ENCODE data around the gene LACC1. TPM values are rescaled to one million over a fixed set of nuclear protein-coding genes. Genes with fewer than 3 reads are reported as not detected.

The LACC1 gene
- total and polyA plus RNA-seq, 2 donors from 2014 or later = 3.1 to 12.2 TPM

- Histone ChIP-seq H3K36me3 (ENCODE audit: control insufficient read depth in 2 of 3, insufficient read depth in 3 of 3, low read length in 3 of 3) (no peaks in the 10 kb centered on the region), H3K9ac (ENCODE audit: low read length in 3 of 3) (no peak overlapping the region), H3K27me3 (ENCODE audit: control insufficient read depth, insufficient read depth, low read length) (no peaks in the 10 kb centered on the region), H3K4me1 (ENCODE audit: control insufficient read depth in 2 of 3, insufficient read depth in 2 of 3, low read depth in 1 of 3, low read length in 3 of 3) (no peaks in the 10 kb centered on the region), H3K4me3 (ENCODE audit: low read length in 3 of 3) (no peak overlapping the region), H3K27ac (ENCODE audit: low read depth in 2 of 2, low read length in 2 of 2) (no peak overlapping the region), H3K9me3 (ENCODE audit: control insufficient read depth in 2 of 3, insufficient read depth in 1 of 3, low read length in 3 of 3) (no peaks in the 10 kb centered on the region)
- DNase-seq (no peak), FAIRE-seq (no peak)
- intact Hi-C loops (cut with DNase I) = no loop called here
- no peak for TF ChIP-seq CTCF (IDR thresholded peaks at IDR 0.05; ENCODE audit: borderline replicate concordance, extremely low read depth, insufficient read depth)
These were observed 58.1 kb downstream of the LACC1 start for GRCh38 chr13:43937839-43938238.

- DNase-seq = peak in 1 of 5 donors; percentile 19
- no peaks in the 10 kb centered on the region for H3K4me1 ChIP-seq (ENCODE audit: control insufficient read depth in 2 of 3, insufficient read depth in 2 of 3, low read depth in 1 of 3, low read length in 3 of 3)
- intact Hi-C loops (cut with DNase I) = no loop called here
- no peak overlapping the region for H3K27ac ChIP-seq (ENCODE audit: low read depth in 2 of 2, low read length in 2 of 2)
- no peak overlapping the region for H3K9ac ChIP-seq (ENCODE audit: low read length in 3 of 3)
- no peaks in the 10 kb centered on the region for H3K27me3 ChIP-seq (ENCODE audit: control insufficient read depth, insufficient read depth, low read length)
- H3K4me3 ChIP-seq (ENCODE audit: low read length in 3 of 3) = no peak overlapping the region
- H3K9me3 ChIP-seq (ENCODE audit: control insufficient read depth in 2 of 3, insufficient read depth in 1 of 3, low read length in 3 of 3) = no peaks in the 10 kb centered on the region
- H3K36me3 ChIP-seq (ENCODE audit: control insufficient read depth in 2 of 3, insufficient read depth in 3 of 3, low read length in 3 of 3) = no peaks in the 10 kb centered on the region
- FAIRE-seq = no peak
- no peak for TF ChIP-seq CTCF (IDR thresholded peaks at IDR 0.05; ENCODE audit: borderline replicate concordance, extremely low read depth, insufficient read depth)
These were observed 58.7 kb downstream of the LACC1 start for GRCh38 chr13:43938449-43938848.

- Histone ChIP-seq H3K9ac (ENCODE audit: low read length in 3 of 3) (no peak overlapping the region), H3K4me3 (ENCODE audit: low read length in 3 of 3) (no peak overlapping the region), H3K9me3 (ENCODE audit: control insufficient read depth in 2 of 3, insufficient read depth in 1 of 3, low read length in 3 of 3) (no peaks in the 10 kb centered on the region), H3K36me3 (ENCODE audit: control insufficient read depth in 2 of 3, insufficient read depth in 3 of 3, low read length in 3 of 3) (no peaks in the 10 kb centered on the region), H3K4me1 (ENCODE audit: control insufficient read depth in 2 of 3, insufficient read depth in 2 of 3, low read depth in 1 of 3, low read length in 3 of 3) (no peaks in the 10 kb centered on the region), H3K27ac (ENCODE audit: low read depth in 2 of 2, low read length in 2 of 2) (no peak overlapping the region), H3K27me3 (ENCODE audit: control insufficient read depth, insufficient read depth, low read length) (no peaks in the 10 kb centered on the region)
- FAIRE-seq (no peak), DNase-seq (no peak)
- intact Hi-C loops (cut with DNase I) = no loop called here
- no peak for TF ChIP-seq CTCF (IDR thresholded peaks at IDR 0.05; ENCODE audit: borderline replicate concordance, extremely low read depth, insufficient read depth)
These were observed 59.4 kb downstream of the LACC1 start for GRCh38 chr13:43939086-43939485.

GRCh38 chr13:43942286-43942685, 62.6 kb downstream of the LACC1 start:
- FAIRE-seq = no peak

More at GRCh38 chr13:43942286-43942685, 62.6 kb downstream of the LACC1 start:
- H3K9ac ChIP-seq (ENCODE audit: low read length in 3 of 3) = no peak overlapping the region
- H3K27me3 ChIP-seq (ENCODE audit: control insufficient read depth, insufficient read depth, low read length) = no peaks in the 10 kb centered on the region
- H3K4me3 ChIP-seq (ENCODE audit: low read length in 3 of 3) = no peak overlapping the region
- H3K4me1 ChIP-seq (ENCODE audit: control insufficient read depth in 2 of 3, insufficient read depth in 2 of 3, low read depth in 1 of 3, low read length in 3 of 3) = no peaks in the 10 kb centered on the region
- H3K27ac ChIP-seq (ENCODE audit: low read depth in 2 of 2, low read length in 2 of 2) = no peak overlapping the region
- no peak for DNase-seq
- H3K9me3 ChIP-seq (ENCODE audit: control insufficient read depth in 2 of 3, insufficient read depth in 1 of 3, low read length in 3 of 3) = no peaks in the 10 kb centered on the region
- intact Hi-C loops (cut with DNase I) = no loop called here
- no peak for TF ChIP-seq CTCF (IDR thresholded peaks at IDR 0.05; ENCODE audit: borderline replicate concordance, extremely low read depth, insufficient read depth)
- no peaks in the 10 kb centered on the region for H3K36me3 ChIP-seq (ENCODE audit: control insufficient read depth in 2 of 3, insufficient read depth in 3 of 3, low read length in 3 of 3)
